ENCODE measurements around the gene GATAD2B.

GATAD2B gene

DNA sequence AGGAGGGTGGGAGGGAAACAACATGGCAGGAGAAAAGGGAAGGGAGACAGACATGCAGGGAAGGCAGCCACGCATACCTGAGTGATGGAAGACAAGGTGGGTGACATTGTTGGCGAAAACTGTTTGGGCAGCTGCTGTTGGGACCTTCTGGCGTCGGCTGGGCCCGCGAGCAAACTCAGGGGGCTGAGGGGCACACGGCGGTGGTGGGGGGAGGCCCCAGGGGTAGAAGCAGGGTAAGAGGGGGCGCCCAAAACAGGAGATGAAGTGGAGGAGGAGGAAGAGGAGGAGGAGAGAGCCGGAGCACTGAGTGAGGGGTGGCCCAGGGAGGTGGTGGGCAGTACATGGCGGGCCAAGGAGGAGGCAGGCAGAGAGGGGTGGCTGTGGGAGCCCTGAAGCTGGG lies 28.4 kb upstream of the GATAD2B start:
- DNase-seq, result no peak

DNA sequence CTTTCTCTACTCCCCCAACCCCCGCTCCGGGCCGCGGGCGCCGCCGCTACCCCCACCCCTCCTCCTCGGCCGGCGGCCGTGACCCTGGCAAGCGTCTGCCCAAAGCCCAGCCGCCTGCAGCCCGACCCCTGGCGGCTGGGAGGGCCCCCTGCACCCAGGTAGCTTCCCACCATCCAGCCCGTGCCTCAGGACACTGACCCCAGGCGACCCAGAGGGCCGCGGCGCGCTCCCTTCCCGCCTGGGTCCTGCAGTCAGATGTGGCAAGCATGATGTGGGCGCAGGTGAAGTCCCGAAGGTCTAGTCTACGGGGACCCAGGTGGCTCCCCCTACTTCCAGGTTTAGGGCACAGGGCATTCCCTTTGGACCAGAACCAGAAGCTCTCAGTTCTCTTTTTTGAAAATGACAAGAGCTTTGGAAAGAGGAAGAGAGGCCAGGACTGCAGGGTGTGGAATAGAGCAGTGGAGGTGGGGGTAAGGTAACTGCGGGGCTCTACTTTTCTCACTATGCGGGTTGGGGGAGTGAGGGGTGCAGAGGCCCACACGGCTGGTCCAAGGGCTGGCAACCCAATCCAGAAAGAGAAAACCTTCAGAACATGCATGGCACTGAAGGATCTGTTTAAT lies 24.0 kb upstream of the GATAD2B start, which contains the start of gene DENND4B:
TSS of gene DENND4B (minus strand) at position 97 of the 620 bp plus-strand sequence. CDS start 2,344 bp downstream, outside the sequence.
- no peak for DNase-seq

DNA sequence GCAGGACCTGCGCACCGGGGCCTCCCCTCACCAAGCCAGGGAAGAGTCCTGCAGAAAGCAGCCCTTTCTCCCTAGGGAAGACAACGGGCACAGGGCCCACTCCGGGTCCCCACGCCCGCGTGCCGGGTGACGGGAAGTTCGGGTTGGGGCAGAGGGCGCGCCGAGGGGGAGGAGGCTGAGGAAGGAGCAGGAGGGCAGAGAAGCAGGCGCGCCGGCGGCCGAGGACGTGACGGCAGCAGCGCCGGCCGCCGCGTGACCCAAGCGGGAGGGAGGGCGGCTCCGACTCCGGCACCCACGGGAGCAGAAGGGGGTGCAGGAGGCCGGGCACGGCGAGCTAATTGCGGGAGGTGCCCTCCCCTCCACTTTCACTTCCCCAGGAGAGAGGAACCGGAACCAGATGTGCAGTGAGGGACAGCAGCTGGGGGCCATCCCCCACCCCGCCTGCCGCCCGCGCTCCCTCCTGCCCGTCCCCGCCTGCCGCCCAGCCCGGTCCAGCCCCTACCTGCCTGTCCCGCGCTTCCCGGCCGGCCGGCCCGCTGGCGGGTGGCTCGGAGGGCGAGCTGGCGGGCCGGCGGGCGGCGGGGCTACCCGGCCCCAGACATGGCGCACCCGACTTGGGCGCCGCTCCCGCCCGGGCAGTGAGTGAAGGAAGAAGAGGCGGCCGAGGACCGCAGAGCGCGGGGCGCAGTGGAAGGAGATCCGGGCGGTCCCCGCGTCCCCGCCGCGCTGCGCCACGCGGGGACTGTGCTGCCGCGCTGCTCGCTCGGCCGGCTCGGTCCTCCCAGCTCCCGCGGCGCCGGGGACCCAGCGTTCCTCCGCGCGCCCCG lies 23.2 kb upstream of the GATAD2B start:
- DNase-seq, result no peak

DNA sequence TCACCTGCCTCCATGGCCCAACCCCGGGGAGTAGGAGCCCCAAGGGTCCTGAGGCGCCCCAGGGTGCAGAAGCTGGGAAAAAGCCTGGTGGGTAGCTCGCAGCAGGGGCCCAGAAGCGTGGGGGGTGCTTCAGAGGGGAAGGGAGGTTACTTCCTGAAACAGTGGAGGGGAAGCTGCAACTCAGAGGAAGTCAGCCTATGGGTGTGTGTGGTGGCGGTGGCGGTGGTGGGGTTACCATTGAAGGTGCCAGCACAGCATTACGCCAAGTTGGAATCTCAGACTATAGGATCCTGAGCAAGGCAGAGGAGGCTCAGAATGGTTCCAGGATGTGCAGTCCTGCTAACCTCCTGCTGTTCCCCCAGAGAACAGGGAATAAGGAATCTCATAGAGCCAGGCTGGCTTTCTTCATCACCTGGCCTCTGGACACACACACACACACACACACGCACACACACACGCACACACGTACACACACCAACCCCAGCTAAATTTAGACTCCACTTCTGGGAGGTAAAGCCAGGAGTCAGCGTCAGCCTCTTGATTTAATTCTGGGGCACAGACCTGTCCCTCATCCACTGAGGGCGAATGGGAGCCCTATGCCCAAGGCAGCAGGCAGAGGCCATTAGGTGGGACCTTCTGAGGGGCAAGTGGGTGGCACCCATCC lies 22.5 kb upstream of the GATAD2B start:
- no peak for DNase-seq

DNA sequence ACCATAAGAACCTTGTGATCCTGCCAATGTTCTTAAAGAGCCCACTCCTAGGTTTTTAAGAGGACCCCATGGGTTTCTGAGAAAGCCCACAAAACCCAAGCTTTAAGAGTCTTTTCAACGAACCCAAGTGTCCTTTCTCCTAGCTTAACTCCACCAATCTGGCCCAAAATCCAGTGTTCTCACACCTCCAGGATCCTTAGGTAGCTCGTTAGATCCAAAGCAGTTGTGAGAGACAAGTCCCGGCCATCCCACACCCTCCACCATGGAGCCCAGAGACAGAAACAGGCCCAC lies 22.0 kb upstream of the GATAD2B start:
- DNase-seq, result no peak

DNA sequence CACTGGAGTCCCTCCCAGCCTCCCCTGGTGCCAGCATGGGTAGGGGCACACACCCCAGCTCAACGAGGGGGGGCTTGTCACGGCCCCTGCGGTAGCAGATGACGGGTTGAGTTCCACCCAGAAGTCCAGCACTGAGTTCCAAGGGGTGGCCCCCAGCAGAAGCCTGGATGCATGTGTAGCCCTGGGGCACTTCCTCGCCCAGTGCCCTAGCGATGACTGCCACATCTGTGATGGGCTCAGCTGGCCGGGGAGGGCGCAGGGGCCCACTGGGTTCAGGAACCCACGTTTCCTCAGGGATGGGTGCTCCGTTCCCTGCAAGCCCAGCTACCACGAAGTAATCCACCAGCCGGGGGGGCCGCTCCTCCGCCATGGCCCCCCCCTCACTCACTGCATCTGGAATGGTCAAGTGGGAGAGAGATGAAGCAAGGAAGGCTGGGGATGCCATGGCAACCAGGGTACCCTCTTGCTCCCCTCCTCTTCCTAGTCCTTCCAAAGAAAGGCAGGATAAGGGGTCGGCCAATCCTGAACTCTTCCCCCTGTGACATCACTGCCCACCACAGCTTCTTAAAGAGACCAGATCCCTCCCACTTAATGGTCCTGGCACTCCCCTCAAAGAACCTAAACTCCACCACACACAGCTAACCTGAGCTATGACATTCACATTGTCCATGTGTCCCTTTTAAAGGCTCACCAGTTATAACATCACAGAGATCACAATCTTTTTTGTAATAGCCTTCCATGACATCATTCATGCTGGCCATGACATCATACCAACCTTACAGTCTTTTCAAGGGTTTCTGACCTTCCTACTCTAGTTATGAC lies 21.4 kb upstream of the GATAD2B start:
- no peak for DNase-seq

DNA sequence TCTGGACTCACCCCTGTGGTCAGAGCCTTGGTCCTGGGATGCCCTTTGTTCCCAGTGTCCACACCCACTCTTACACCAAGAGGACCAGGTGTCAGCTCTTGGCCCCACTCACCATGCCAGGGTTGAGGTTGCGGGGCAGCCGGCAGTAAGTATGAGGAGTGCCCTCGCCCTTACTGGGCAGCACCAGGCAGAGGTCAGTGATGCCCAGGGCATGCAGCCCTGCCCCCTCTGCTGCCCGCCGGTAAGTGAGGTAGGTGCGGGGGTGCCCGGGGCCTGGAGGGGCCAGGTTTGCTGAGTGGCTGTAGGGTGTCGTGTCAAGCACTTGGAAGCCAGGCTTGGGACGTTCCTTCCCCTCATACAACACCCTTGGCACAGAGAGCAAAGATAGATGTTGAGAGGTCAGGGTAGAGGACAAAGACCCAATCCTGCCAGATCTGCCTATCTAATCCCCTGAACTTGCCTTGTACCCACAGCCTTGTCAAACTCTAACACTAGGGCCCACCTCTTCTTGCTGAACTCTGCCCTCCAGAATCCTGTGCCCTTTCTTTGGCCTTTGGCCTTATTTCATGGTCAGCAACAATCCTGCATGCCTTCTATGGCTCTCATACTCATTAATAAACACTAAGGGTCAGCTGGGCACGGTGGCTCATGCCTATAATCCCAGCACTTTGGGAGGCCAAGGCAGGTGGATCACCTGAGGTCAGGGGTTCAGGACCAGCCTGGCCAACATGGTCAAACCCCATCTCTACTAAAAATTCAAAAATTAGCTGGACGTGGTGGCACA lies 20.2 kb upstream of the GATAD2B start:
- no peak for DNase-seq

DNA sequence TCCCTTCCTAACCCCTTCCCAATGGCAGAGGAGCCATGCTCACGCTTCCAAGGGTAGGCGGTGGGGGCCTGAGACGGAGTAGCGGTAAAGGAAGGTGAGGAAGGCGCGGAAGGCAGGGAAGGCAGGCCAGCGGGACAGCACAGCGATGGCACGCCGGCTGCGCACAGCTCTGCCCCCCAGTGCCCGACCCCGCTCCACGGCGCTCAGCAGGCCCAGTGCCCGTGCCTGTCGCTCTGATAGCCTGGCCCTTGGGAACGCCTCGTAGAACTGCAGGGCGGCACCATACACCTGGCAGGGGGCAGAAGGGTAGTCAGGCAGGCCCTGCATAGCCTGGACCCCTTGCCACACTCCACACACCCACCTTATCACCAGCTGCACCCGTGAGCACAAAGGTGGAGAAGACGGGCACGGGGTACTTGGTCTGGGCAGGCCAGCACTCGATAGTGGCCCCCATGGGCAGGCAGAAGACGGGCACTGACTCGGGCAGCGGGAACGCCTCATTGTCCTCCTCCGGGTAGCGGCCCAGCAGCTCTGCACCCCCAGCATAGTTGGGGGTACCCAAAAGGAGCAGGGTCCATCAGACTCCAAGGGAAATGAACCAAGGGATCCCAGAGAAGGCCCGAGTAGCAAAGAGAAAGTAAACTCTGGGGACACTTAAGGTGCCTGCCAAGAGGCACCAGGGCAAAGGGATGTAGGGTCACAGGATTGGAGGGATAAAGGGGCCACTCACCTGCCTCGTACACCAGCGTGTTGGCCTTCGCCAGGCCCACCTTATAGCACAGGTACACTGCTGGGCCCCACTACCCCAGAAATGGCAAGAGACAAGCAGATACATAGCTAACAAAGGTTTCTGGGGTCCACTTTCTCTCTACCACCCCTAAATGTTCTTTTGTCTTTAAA lies 19.3 kb upstream of the GATAD2B start:
- no peak for DNase-seq

- no peak for DNase-seq
These were observed 18.0 kb upstream of the GATAD2B start for GRCh38 chr1:153940756-153941155.

DNA sequence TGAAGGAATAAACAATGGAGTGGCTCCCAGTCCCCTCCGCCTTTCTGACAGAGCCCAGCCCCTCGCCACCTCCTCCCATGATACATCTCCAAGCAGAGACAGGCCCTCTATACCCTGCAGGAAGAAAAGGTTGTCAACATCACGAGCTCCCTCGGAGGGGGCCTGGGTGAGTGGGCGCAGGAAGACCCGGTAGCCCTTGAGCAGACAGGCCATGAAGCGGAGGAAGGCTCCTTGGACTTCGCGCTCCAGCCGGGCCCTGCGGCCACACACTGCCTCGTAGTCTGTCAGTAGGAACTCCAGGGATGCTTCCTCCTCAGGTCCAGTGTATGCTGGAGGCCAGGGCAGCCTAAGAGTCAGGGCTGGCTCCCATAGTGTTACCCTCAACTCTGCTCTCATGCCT lies 16.7 kb upstream of the GATAD2B start:
- no peak for DNase-seq

DNA sequence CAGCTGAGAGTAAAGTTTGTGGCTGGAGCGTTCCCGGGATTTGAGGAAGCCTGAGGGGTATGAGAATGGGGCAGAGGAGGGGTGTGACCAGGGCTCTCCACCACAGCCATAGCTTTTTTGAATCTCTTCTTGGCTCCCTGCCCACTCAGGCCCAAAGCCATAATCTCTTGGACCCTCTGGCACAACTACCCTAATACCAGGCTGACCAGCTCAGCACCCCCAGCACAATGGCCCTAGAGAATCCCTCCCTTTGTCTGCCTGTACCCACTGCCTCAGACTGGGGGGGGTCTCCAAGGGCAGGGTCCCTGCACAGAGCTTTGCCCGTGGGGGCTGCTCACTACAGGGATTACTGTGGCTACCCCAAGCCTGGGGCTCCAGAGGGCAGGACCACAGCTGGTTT lies 16.2 kb upstream of the GATAD2B start:
- no peak for DNase-seq

DNA sequence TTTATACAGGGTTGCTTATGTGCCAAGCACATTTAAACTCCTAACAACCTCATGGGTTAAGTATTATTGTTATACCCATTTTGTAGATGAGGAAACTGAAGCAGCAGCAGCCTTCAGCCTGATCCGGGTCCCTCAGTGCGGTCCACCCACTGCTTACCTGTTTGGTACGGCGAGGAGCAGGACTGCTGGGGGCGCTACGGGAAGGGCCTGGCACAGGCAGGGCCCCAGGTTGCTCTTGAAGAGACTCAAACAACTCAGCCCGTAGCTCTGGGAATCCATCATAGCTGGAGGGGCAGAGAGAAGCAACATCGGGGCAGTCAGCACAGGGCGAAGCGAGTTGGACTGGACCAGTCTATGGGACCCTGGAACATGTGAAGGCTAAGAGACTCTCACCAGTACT lies 14.6 kb upstream of the GATAD2B start:
- no peak for DNase-seq

GRCh38 chr1:153936011-153936802 lies 13.4 kb upstream of the GATAD2B start:
- no peak for DNase-seq

DNA sequence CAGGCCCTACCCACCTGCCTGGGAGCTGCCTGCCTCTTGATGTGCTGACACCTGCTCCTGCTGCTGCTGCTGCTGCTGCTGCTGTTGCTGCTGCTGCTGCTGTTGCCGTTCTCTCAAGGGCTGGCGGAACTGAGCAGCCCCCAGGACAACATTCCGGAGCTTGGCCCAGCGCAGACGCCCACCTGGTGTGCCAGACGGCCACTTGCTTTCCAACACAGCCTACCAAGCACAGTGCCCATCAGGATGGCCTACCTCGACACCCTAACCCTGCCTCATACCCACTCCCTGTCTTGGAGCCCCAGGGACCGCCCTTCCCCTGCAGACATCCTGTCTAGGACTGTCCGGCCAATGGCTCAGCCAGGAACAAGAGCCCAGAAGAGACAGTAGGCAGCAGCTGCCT lies 12.0 kb upstream of the GATAD2B start:
- no peak for DNase-seq

DNA sequence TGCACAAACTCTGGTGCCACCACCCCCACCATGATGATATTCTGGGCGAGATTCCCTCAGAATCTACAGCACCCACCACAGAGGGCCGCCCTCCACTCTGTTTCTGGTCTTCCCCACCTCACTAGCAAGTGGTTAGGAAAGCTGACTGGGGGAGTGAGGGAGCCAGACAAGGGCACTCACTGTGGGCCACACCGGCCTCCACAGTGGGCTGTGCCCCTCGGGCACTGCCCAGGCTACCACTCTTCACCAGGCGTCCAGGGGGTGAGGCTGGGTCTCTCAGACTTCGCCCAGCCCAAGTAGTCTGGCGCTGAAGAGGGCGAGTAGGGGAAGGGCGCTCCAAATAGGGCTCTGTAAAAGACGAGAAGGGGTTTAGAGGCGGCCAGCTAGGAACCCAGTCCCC lies 11.2 kb upstream of the GATAD2B start:
- DNase-seq, result no peak

- DNase-seq, result no peak
These were observed 10.7 kb upstream of the GATAD2B start for GRCh38 chr1:153933430-153933829.

- no peak for DNase-seq
These were observed 9.7 kb upstream of the GATAD2B start for GRCh38 chr1:153932156-153933131.

- DNase-seq, result no peak
These were observed 7.5 kb upstream of the GATAD2B start for GRCh38 chr1:153929981-153930948.

Data from NCI-H1417 treated with DMSO at 0.1 percent for 48 hours (cell line).